ENCODE results near the gene CYP39A1. TPM values are rescaled to one million over a fixed set of nuclear protein-coding genes. Genes with fewer than 3 reads are reported as not detected.

The CYP39A1 gene, protein sequence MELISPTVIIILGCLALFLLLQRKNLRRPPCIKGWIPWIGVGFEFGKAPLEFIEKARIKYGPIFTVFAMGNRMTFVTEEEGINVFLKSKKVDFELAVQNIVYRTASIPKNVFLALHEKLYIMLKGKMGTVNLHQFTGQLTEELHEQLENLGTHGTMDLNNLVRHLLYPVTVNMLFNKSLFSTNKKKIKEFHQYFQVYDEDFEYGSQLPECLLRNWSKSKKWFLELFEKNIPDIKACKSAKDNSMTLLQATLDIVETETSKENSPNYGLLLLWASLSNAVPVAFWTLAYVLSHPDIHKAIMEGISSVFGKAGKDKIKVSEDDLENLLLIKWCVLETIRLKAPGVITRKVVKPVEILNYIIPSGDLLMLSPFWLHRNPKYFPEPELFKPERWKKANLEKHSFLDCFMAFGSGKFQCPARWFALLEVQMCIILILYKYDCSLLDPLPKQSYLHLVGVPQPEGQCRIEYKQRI
- total RNA-seq (2021; ENCODE audit: unreplicated experiment) (0.54 TPM), Bru-seq, nascent RNA (percentile 31 among the genes with signal in this experiment), BruChase-seq, experiment 1, labeled RNA remaining after a 6-hour chase (percentile 23 among the genes with signal in this experiment), BruChase-seq, experiment 2, labeled RNA remaining after a 2-hour chase (percentile 28 among the genes with signal in this experiment)
- polyA plus RNA-seq (2012) = 0.31 and 0.53 TPM in 2 replicates
- long read RNA-seq, partial matches to known transcripts = 0 of 1 reads
- long read RNA-seq, other reads (novel, unspliced or antisense) = 1 of 1 reads

DNA sequence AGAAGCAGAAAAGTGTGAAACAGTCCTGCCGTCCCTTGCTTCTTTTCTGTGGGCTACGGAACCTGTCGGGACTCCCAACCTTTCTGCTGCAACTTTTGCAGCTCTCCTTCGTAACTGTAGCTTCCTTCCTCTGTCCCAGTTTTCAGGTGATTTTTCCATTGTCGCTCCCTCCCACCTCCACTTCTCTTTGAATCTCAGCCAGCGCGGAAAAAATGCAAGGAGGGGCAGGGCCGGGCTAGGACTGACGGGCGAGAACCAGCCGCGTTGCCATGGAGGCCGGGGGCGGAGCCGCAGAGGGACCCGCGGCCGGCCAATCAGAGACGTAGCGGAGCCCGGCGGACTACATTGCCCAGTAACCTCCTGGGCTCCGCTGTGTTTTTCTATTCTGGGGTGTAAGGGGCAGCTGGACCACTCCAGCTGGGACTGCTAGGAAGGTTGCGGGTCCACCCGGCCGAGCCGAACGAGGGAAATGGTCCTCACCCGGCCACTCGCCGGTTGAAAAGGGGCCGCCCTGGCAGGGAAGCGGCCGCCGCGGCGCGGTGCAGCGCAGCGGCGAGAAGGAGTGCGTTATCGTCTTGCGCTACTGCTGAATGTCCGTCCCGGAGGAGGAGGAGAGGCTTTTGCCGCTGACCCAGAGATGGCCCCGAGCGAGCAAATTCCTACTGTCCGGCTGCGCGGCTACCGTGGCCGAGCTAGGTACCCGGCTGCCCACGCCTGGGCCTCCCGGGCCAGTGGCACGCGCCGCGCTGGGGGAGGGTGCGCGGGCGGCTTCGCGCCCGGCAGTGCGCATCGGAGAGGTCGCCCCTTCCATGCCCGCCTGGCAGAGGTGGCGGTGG lies at the start of gene CYP39A1, which contains the start of gene SLC25A27:
Gene CYP39A1 (minus strand): TSS at position 216 of the 836 bp plus-strand sequence. CDS start 236 bp downstream, outside the sequence.
Gene SLC25A27 (plus strand): TSS at position 373 of the 836 bp plus-strand sequence. CDS start 218 bp downstream, at position 591.
- DNase-seq (ENCODE audit: low read depth, low spot score) (peak; percentile 74), ATAC-seq (peak; percentile 98)
- Histone ChIP-seq H3K79me2 (ENCODE audit: insufficient read depth, low read length) (no peaks in the 10 kb centered on the region), H2AFZ (ENCODE audit: low read depth, low read length, poor library complexity, severe bottlenecking) (peak within 1 kb of the TSS; percentile 100), H3K4me3 (replicated peaks in 1 of 2; ENCODE audit: low read depth in 1 of 2, low read length in 2 of 2) (peak within 1 kb of the TSS; percentile 71 to 73), H3K4me2 (ENCODE audit: low read length) (peak within 1 kb of the TSS; percentile 97), H4K20me1 (ENCODE audit: insufficient read depth) (no peaks in the 10 kb centered on the region), H3K9me2 (ENCODE audit: insufficient read depth) (no peaks in the 10 kb centered on the region), H3K27ac (ENCODE audit: low read depth, low read length) (peak within 1 kb of the TSS; percentile 52; the same call in 1 of the 2 replicates), H3K9me3 (ENCODE audit: control insufficient read depth in 1 of 2, insufficient read depth in 1 of 2, low read depth in 1 of 2, low read length in 2 of 2) (no peaks in the 10 kb centered on the region), H3K9ac (ENCODE audit: low read length) (peak within 1 kb of the TSS; percentile 68), H3K27me3 (ENCODE audit: insufficient read depth, low read length) (no peaks in the 10 kb centered on the region), H3K36me3 (ENCODE audit: control insufficient read depth in 1 of 2, insufficient read depth in 2 of 2, low read length in 2 of 2) (no peaks in the 10 kb centered on the region), H3K4me1 (ENCODE audit: control insufficient read depth in 1 of 2, insufficient read depth in 2 of 2, low read length in 2 of 2) (peaks cover 3 to 28% of the 10 kb centered on the region in 2 experiments; a peak in 2 of 4 replicates)
- intact Hi-C loops (cut with micrococcal nuclease) = loop anchor here (5.0 kb wide), 1 partner anchor 394 kb away; no protein-coding TSS in a partner anchor
- ChIA-PET CTCF (no interaction called here), RAD21 (ENCODE audit: low non-redundant PET in 1 of 2, low total read pairs in 2 of 2, uncharacterized antibody in 2 of 2, unreplicated experiment in 2 of 2) (no interaction called here), POLR2A (no interaction called here)
- BruUV-seq (replicated peaks) = no TSS peak
- TF ChIP-seq, protein P1, sequence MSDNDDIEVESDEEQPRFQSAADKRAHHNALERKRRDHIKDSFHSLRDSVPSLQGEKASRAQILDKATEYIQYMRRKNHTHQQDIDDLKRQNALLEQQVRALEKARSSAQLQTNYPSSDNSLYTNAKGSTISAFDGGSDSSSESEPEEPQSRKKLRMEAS (IDR thresholded peaks at IDR 0.05) = peak; percentile 79
- peak; percentile 32; the same call in 1 of the 2 replicates for TF ChIP-seq SIN3A (IDR thresholded peaks at IDR 0.05; ENCODE audit: low read depth)
- TF ChIP-seq, protein P2, sequence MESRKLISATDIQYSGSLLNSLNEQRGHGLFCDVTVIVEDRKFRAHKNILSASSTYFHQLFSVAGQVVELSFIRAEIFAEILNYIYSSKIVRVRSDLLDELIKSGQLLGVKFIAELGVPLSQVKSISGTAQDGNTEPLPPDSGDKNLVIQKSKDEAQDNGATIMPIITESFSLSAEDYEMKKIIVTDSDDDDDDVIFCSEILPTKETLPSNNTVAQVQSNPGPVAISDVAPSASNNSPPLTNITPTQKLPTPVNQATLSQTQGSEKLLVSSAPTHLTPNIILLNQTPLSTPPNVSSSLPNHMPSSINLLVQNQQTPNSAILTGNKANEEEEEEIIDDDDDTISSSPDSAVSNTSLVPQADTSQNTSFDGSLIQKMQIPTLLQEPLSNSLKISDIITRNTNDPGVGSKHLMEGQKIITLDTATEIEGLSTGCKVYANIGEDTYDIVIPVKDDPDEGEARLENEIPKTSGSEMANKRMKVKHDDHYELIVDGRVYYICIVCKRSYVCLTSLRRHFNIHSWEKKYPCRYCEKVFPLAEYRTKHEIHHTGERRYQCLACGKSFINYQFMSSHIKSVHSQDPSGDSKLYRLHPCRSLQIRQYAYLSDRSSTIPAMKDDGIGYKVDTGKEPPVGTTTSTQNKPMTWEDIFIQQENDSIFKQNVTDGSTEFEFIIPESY (IDR thresholded peaks at IDR 0.05; ENCODE audit: extremely low read depth, insufficient replicate concordance, low read length) = no peak
- TF ChIP-seq, protein P3, sequence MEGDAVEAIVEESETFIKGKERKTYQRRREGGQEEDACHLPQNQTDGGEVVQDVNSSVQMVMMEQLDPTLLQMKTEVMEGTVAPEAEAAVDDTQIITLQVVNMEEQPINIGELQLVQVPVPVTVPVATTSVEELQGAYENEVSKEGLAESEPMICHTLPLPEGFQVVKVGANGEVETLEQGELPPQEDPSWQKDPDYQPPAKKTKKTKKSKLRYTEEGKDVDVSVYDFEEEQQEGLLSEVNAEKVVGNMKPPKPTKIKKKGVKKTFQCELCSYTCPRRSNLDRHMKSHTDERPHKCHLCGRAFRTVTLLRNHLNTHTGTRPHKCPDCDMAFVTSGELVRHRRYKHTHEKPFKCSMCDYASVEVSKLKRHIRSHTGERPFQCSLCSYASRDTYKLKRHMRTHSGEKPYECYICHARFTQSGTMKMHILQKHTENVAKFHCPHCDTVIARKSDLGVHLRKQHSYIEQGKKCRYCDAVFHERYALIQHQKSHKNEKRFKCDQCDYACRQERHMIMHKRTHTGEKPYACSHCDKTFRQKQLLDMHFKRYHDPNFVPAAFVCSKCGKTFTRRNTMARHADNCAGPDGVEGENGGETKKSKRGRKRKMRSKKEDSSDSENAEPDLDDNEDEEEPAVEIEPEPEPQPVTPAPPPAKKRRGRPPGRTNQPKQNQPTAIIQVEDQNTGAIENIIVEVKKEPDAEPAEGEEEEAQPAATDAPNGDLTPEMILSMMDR (IDR thresholded peaks at IDR 0.05 in 2 of 3, conservative IDR thresholded peaks at IDR 0.05 in 1 of 3; ENCODE audit: borderline replicate concordance in 1 of 3, insufficient read depth in 1 of 3, low read depth in 2 of 3, low read length in 2 of 3) = no peak
- TF ChIP-seq SRF (IDR thresholded peaks at IDR 0.05; ENCODE audit: low read depth) = no peak
- no peak for TF ChIP-seq RAD21 (IDR thresholded peaks at IDR 0.05; ENCODE audit: low read depth)
- peak; percentile 59 for TF ChIP-seq TCF7L2 (IDR thresholded peaks at IDR 0.05; ENCODE audit: borderline replicate concordance, extremely low read depth, insufficient read depth, insufficient read length)
- TF ChIP-seq POLR2AphosphoS5 (IDR thresholded peaks at IDR 0.05; ENCODE audit: low read depth, low read length) = peak; percentile 8; the same call in 1 of the 2 replicates
- TF ChIP-seq YY1 (IDR thresholded peaks at IDR 0.05; ENCODE audit: extremely low read depth, insufficient replicate concordance, low read depth, low read length) = peak; percentile 9
- TF ChIP-seq ZNF274 (IDR thresholded peaks at IDR 0.05; ENCODE audit: low read depth, low read length) = no peak
- TF ChIP-seq ZFX (IDR thresholded peaks at IDR 0.05) = peak; percentile 71
- no peak for TF ChIP-seq EZH2 (IDR thresholded peaks at IDR 0.05)
- peak; percentile 39 for TF ChIP-seq POLR2A (IDR thresholded peaks at IDR 0.05; ENCODE audit: borderline replicate concordance, extremely low read depth, insufficient read depth, insufficient read length)
- TF ChIP-seq EGR1 (IDR thresholded peaks at IDR 0.05; ENCODE audit: low read depth) = peak; percentile 55; the same call in 1 of the 2 replicates
